Astrocyte of the spinal cord (primary cell): ENCODE data around the gene CST1.
"Not testable (repeated sequence)": the region's sequence is repeated elsewhere in the genome, so short reads cannot be mapped to it uniquely, and the experiment has no call there.

Experiments
- DNase-seq: peaks from one replicate; pipeline ENCODE4 v3.0.0; 2011; ENCODE audit warnings: low read depth, low spot score
- H3K4me3 ChIP-seq: 2 replicates; pipeline ENCODE4 v1.5.1; 2011; ENCODE audit warnings: low read depth, mild to moderate bottlenecking, low read length, moderate library complexity
- in situ Hi-C: cut with HindIII; loops from 2 replicates; pipeline ENCODE4 v1.10.0; 2017; ENCODE audit warnings: low sequenced_read_pairs
- TF ChIP-seq, protein P1 (sequence below): IDR thresholded peaks from 2 replicates; pipeline ENCODE4 v1.5.1; 2012; ENCODE audit warnings: low read depth, mild to moderate bottlenecking, low read length, inconsistent platforms

Gene CST1

GRCh38 chr20:23723659-23724307 lies 27.0 kb downstream of the CST1 start:
- DNase-seq, result peak; percentile 5
- H3K4me3 ChIP-seq, in situ Hi-C loops: not testable (repeated sequence)
- TF ChIP-seq, protein P1, sequence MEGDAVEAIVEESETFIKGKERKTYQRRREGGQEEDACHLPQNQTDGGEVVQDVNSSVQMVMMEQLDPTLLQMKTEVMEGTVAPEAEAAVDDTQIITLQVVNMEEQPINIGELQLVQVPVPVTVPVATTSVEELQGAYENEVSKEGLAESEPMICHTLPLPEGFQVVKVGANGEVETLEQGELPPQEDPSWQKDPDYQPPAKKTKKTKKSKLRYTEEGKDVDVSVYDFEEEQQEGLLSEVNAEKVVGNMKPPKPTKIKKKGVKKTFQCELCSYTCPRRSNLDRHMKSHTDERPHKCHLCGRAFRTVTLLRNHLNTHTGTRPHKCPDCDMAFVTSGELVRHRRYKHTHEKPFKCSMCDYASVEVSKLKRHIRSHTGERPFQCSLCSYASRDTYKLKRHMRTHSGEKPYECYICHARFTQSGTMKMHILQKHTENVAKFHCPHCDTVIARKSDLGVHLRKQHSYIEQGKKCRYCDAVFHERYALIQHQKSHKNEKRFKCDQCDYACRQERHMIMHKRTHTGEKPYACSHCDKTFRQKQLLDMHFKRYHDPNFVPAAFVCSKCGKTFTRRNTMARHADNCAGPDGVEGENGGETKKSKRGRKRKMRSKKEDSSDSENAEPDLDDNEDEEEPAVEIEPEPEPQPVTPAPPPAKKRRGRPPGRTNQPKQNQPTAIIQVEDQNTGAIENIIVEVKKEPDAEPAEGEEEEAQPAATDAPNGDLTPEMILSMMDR, result peak; percentile 53

- DNase-seq, H3K4me3 ChIP-seq, in situ Hi-C loops: not testable (repeated sequence)
These were observed 27.9 kb downstream of the CST1 start for GRCh38 chr20:23722851-23723250.

DNA sequence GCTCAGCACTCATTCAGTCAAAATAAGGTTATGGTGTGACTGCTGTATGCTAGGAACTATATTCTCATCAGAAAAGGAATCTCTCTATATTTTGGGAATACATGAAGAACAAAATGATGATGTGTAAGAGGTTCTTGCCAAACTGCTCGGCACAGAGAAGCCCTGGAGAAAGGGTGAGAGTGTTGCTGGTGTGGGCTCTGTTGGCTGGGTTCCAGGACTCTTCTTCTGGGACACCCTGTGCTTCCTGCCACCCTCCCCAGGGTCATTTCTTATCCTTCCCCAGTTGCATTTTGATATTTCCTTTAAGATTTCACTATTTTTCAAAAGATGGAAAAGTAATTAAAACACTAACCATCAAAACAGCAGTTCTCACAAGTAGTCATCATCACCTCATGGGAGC lies 28.8 kb downstream of the CST1 start:
- in situ Hi-C loops, result no loop called here
- no peak for DNase-seq
- H3K4me3 ChIP-seq, result no peak overlapping the region
- TF ChIP-seq, protein P1, result no peak

DNA sequence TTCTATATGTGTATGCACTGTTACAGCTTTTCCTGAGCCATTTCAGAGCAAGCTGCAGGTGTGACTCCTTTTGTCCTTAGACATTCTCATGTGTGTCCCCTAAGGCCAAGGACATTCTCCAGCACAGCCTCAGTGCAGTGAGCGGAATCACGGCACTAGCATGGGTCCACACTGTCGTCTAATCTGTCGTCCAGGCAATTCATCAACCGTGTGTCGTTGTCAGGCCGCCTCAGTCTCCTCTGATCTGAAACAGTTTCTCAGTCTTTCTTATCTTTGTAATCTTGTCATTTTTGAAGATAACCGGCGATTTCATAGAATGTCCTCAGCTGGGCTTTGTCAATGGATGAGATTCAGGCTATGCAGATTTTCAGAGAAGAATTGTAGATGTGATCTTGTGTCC lies 31.4 kb downstream of the CST1 start:
- DNase-seq, H3K4me3 ChIP-seq, in situ Hi-C loops: not testable (repeated sequence)

DNA sequence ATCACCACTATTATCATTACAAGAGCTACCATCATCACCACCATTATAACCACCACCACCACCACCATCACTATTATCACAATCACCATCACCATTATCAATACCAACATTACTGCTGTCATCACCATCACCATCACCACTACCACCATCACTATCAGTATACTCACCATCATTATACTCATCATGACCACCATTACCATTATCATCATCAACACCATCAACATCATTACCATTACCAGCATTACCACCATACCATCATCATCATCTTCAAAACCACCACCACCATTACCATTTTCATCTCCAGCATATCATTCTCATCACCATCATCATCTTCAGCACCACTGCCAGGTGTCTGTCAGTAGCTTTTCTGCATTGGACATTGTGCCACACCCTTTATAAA lies 39.0 kb downstream of the CST1 start:
- DNase-seq, H3K4me3 ChIP-seq, in situ Hi-C loops: not testable (repeated sequence)

DNA sequence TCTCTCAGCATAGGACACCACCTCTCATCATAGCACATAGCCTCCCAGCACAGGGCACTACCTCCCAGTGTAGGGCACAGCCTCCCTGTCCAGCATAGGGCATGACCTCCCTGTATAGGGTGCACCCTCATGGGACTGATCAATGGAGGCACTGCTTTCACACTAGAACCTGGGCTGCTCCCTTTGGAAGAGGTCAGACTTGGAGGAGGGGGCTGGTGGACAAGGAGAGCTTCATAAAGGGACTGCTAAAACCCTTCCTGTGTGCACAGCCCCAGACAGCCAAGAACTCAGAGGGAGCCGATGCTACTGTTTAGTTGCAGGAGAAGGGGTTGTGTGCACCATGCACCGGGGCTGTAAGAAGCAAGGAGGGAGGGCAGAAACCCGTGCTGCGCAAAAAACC lies 40.0 kb downstream of the CST1 start:
- TF ChIP-seq, protein P1, result no peak
- H3K4me3 ChIP-seq, result no peak overlapping the region
- no peak for DNase-seq
- in situ Hi-C loops, result no loop called here

DNA sequence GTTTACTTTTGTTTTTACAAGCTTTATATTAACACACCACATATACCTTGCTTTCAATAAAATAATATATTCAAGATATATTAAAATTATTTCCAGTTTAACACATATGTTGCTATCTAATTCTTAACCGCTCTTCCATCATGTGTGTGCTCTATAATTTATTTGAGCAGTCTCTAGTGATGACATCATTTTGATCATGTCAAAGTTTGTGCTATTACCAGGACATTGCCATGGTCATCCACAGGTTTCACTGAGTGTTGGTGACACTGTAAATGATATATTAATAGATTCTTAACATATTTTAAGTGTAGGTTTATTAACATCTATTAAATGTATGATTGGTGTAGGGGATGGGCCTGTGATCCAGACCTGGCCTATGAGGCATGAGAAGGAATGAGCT lies 44.8 kb downstream of the CST1 start:
- H3K4me3 ChIP-seq, result no peak overlapping the region
- DNase-seq, result no peak
- TF ChIP-seq, protein P1, result no peak
- in situ Hi-C loops, result no loop called here

- H3K4me3 ChIP-seq, result no peak overlapping the region
- DNase-seq, result no peak
- TF ChIP-seq, protein P1, result no peak
- in situ Hi-C loops, result no loop called here
These were observed 48.7 kb downstream of the CST1 start for GRCh38 chr20:23702021-23702420.
